HepG2 (cell line): ENCODE measurements around the gene TK1. TPM values are rescaled to one million over a fixed set of nuclear protein-coding genes. Genes with fewer than 3 reads are reported as not detected.
A peak's percentile ranks its signal among the peaks of the same experiment; 100 is the strongest.

ENCODE experiments used
- GTF3A ChIP-seq: sonication (generic); formaldehyde crosslinking; conservative IDR thresholded peaks from 2 replicates; pipeline ENCODE4 v1.4.0; 2020; ENCODE audit warnings: mild to moderate bottlenecking, missing genetic modification reagents
- HDAC1 ChIP-seq: sonication (generic); formaldehyde crosslinking; IDR thresholded peaks from 2 replicates; pipeline ENCODE4 v1.5.1; 2020; ENCODE audit warnings: mild to moderate bottlenecking, missing genetic modification reagents
- HNRNPK ChIP-seq: fragments of 200-400 bp; formaldehyde crosslinking; IDR thresholded peaks from 2 replicates; pipeline ENCODE4 v1.6.1; 2018; ENCODE audit warnings: low read length, low read depth, moderate library complexity, mild to moderate bottlenecking; ENCODE audit not compliant: poor library complexity, severe bottlenecking
- NR2F6 ChIP-seq, 2 experiments: IDR thresholded peaks; 2 replicates each; pipeline ENCODE4 v1.6.1; 2016; ENCODE audit warnings: antibody characterized with exemption in 1 of 2, mild to moderate bottlenecking in 1 of 2
- PCBP2 ChIP-seq: fragments of 200-400 bp; formaldehyde crosslinking; optimal IDR thresholded peaks from 2 replicates; pipeline ENCODE3; 2018; ENCODE audit warnings: low read length, low read depth; ENCODE audit not compliant: poor library complexity, severe bottlenecking
- PHF5A ChIP-seq: IDR thresholded peaks from one replicate; pipeline ENCODE4 v1.6.1; 2018; ENCODE audit warnings: low read depth, missing genetic modification reagents; ENCODE audit not compliant: unreplicated experiment
- RNF2 ChIP-seq: fragments of 450-650 bp; conservative IDR thresholded peaks from 2 replicates; pipeline ENCODE4 v1.6.1; 2016; ENCODE audit warnings: low read depth
- SIX1 ChIP-seq: sonication (generic); formaldehyde crosslinking; IDR thresholded peaks from 2 replicates; pipeline ENCODE4 v1.4.0; 2020; ENCODE audit warnings: missing genetic modification reagents, borderline replicate concordance
- SKI ChIP-seq: fragments of 450-650 bp; IDR thresholded peaks from one replicate; pipeline ENCODE4 v1.6.1; 2018; ENCODE audit warnings: mild to moderate bottlenecking; ENCODE audit not compliant: partially characterized antibody
- WIZ ChIP-seq: sonication (generic); formaldehyde crosslinking; IDR thresholded peaks from 2 replicates; pipeline ENCODE4 v1.5.1; 2020; ENCODE audit warnings: mild to moderate bottlenecking, missing genetic modification reagents
- ZFX ChIP-seq: sonication (generic); formaldehyde crosslinking; IDR thresholded peaks from 2 replicates; pipeline ENCODE4 v1.4.0; 2020; ENCODE audit warnings: mild to moderate bottlenecking, low read depth, missing genetic modification reagents, moderate library complexity
- ZNF263 ChIP-seq: sonication (generic); formaldehyde crosslinking; IDR thresholded peaks from 2 replicates; pipeline ENCODE4 v1.4.0; 2020; ENCODE audit warnings: missing genetic modification reagents
- ZNF275 ChIP-seq: sonication (generic); formaldehyde crosslinking; IDR thresholded peaks from 2 replicates; pipeline ENCODE4 v1.8.0; 2022; ENCODE audit warnings: missing genetic modification reagents, mild to moderate bottlenecking, inconsistent platforms, borderline replicate concordance
- ZNF318 ChIP-seq: sonication (generic); formaldehyde crosslinking; IDR thresholded peaks from 2 replicates; pipeline ENCODE4 v1.4.0; 2020; ENCODE audit warnings: mild to moderate bottlenecking, missing genetic modification reagents
- ZNF33B ChIP-seq: sonication (generic); formaldehyde crosslinking; IDR thresholded peaks from 2 replicates; pipeline ENCODE4 v1.5.1; 2020; ENCODE audit warnings: mild to moderate bottlenecking, missing genetic modification reagents
- ZNF510 ChIP-seq: sonication (generic); formaldehyde crosslinking; IDR thresholded peaks from 2 replicates; pipeline ENCODE4 v1.4.0; 2020; ENCODE audit warnings: low read depth, mild to moderate bottlenecking, missing genetic modification reagents
- ZNF550 ChIP-seq: sonication (generic); formaldehyde crosslinking; IDR thresholded peaks from 2 replicates; pipeline ENCODE4 v1.4.0; 2020; ENCODE audit warnings: mild to moderate bottlenecking, missing genetic modification reagents, borderline replicate concordance
- ZNF564 ChIP-seq: sonication (generic); formaldehyde crosslinking; IDR thresholded peaks from 2 replicates; pipeline ENCODE4 v1.8.1; 2023; ENCODE audit warnings: mild to moderate bottlenecking, missing genetic modification reagents
- polyA plus RNA-seq, 8 experiments: library from polyadenylated mRNA; depleted of rRNA in 3 of 8; stranded (reverse) in 7 of 8; unstranded in 1 of 8; fragments of >200 nt; fragmentation: Illumina TruSeq in 4 of 8; extraction: Trizol in 4 of 8; gene quantifications; 2 replicates each; pipeline versions ENCODE4 v1.2.1 to v1.2.3, GENCODE V29; 2011 to 2016; ENCODE audit warnings: low read depth in 4 of 8, missing spikeins in 1 of 8, mixed read lengths in 1 of 8; ENCODE audit not compliant: insufficient read depth in 1 of 8
- total RNA-seq, 5 experiments: library from RNA; depleted of rRNA; stranded (reverse); fragments of >200 nt; fragmentation: Illumina TruSeq; extraction: Trizol; gene quantifications; 2 replicates each; pipeline ENCODE4 v1.2.3, GENCODE V29; 2016; ENCODE audit warnings: low read depth in 1 of 5

Gene TK1
- total and polyA plus RNA-seq, 2 of the 13 experiments (the other 11 are each of a cell fraction or from before 2014, with no cell fraction given): 45.0 to 96.0 TPM

- TF ChIP-seq ZNF510 (CRISPR knock-in tag): peak; percentile 70; the same call in 1 of the 2 replicates
- no peak for TF ChIP-seq ZNF550 (CRISPR knock-in tag)
- TF ChIP-seq PHF5A: peak; percentile 8
- no peak for TF ChIP-seq ZNF318 (CRISPR knock-in tag)
- no peak for TF ChIP-seq SIX1 (CRISPR knock-in tag)
- TF ChIP-seq RNF2: no peak
- TF ChIP-seq NR2F6 (IDR thresholded peaks at IDR 0.05): no peak
- peak; percentile 16; the same call in 1 of the 2 replicates for TF ChIP-seq NR2F6 (CRISPR knock-in tag; IDR thresholded peaks at IDR 0.05)
- TF ChIP-seq GTF3A (CRISPR knock-in tag): no peak
- 0 out of 2 replicates have a peak, but pooled peaks have one; percentile 12 for TF ChIP-seq WIZ (CRISPR knock-in tag)
- no peak; the same call in 1 of the 2 replicates for TF ChIP-seq ZNF275 (CRISPR knock-in tag)
- no peak for TF ChIP-seq ZFX
- TF ChIP-seq ZNF263: no peak
- TF ChIP-seq PCBP2: no peak
- peak; percentile 95 for TF ChIP-seq HNRNPK
- no peak for TF ChIP-seq ZNF33B
- TF ChIP-seq ZNF564: no peak
- TF ChIP-seq SKI: no peak
- TF ChIP-seq HDAC1 (CRISPR knock-in tag): peak; percentile 47; the same call in 1 of the 2 replicates
Observed at GRCh38 chr17:78127888-78128550, 58.8 kb downstream of the TK1 start (continued).
